ENCODE results near the gene MAN1C1.

Gene MAN1C1

GRCh38 chr1:25768999-25769398 is 152.4 kb downstream of the MAN1C1 start:
- no peak for DNase-seq

- no peak for DNase-seq
Measured at GRCh38 chr1:25769625-25770383, 153.2 kb downstream of the MAN1C1 start.

GRCh38 chr1:25770541-25771220 is 154.1 kb downstream of the MAN1C1 start:
- peak; percentile 29 for DNase-seq

GRCh38 chr1:25771221-25772114 is 154.9 kb downstream of the MAN1C1 start:
- DNase-seq: no peak

- no peak for DNase-seq
Measured at GRCh38 chr1:25772164-25772563, 155.6 kb downstream of the MAN1C1 start.

GRCh38 chr1:25772692-25773245 is 156.2 kb downstream of the MAN1C1 start:
- DNase-seq: no peak

GRCh38 chr1:25773441-25774125 is 157.0 kb downstream of the MAN1C1 start:
- no peak for DNase-seq

GRCh38 chr1:25774206-25774803 is 157.7 kb downstream of the MAN1C1 start:
- no peak for DNase-seq

- peak; percentile 85 for DNase-seq
Measured at GRCh38 chr1:25774921-25775771, 158.6 kb downstream of the MAN1C1 start.

- DNase-seq: no peak
Measured at GRCh38 chr1:25779388-25779787, 162.8 kb downstream of the MAN1C1 start.

GRCh38 chr1:25779894-25780293 is 163.3 kb downstream of the MAN1C1 start:
- DNase-seq: no peak

- no peak for DNase-seq
Measured at GRCh38 chr1:25780318-25781129, 163.9 kb downstream of the MAN1C1 start.

GRCh38 chr1:25781130-25781433 is 164.5 kb downstream of the MAN1C1 start:
- DNase-seq: no peak

GRCh38 chr1:25782608-25783201 is 166.1 kb downstream of the MAN1C1 start:
- no peak for DNase-seq

GRCh38 chr1:25784575-25785051 is 168.0 kb downstream of the MAN1C1 start:
- DNase-seq: no peak

- no peak for DNase-seq
Measured at GRCh38 chr1:25785333-25786067, 168.9 kb downstream of the MAN1C1 start.

- DNase-seq: no peak
Measured at GRCh38 chr1:25786887-25787759, 170.5 kb downstream of the MAN1C1 start.

- DNase-seq: no peak
Measured at GRCh38 chr1:25787760-25788166, 171.2 kb downstream of the MAN1C1 start.

All from activated CD8-positive, alpha-beta memory T cell treated with anti-CD3 and anti-CD28 coated beads, Interleukin-2, amount 50 U/mL, for 4 hours (primary cell).